Breast epithelium (tissue), 3 donors: ENCODE measurements around the gene QRFP.

Experiments used
- POLR2A ChIP-seq: fragments of 450-650 bp; IDR thresholded peaks from one replicate; pipeline ENCODE4 v1.6.1; 2016; ENCODE audit warnings: antibody characterized with exemption, mild to moderate bottlenecking, moderate library complexity
- POLR2AphosphoS5 ChIP-seq, 3 donors: sonication (generic); formaldehyde crosslinking; IDR thresholded peaks; one replicate each; pipeline ENCODE4 v1.6.1; 2017; ENCODE audit warnings: antibody characterized with exemption in 3 of 3
- TF ChIP-seq, protein P1 (sequence below), 3 donors: fragments of 450-650 bp; IDR thresholded peaks; one replicate each; pipeline ENCODE4 v1.5.1; 2016 to 2017; ENCODE audit warnings: antibody characterized with exemption in 3 of 3, mild to moderate bottlenecking in 3 of 3, moderate library complexity in 3 of 3

DNA sequence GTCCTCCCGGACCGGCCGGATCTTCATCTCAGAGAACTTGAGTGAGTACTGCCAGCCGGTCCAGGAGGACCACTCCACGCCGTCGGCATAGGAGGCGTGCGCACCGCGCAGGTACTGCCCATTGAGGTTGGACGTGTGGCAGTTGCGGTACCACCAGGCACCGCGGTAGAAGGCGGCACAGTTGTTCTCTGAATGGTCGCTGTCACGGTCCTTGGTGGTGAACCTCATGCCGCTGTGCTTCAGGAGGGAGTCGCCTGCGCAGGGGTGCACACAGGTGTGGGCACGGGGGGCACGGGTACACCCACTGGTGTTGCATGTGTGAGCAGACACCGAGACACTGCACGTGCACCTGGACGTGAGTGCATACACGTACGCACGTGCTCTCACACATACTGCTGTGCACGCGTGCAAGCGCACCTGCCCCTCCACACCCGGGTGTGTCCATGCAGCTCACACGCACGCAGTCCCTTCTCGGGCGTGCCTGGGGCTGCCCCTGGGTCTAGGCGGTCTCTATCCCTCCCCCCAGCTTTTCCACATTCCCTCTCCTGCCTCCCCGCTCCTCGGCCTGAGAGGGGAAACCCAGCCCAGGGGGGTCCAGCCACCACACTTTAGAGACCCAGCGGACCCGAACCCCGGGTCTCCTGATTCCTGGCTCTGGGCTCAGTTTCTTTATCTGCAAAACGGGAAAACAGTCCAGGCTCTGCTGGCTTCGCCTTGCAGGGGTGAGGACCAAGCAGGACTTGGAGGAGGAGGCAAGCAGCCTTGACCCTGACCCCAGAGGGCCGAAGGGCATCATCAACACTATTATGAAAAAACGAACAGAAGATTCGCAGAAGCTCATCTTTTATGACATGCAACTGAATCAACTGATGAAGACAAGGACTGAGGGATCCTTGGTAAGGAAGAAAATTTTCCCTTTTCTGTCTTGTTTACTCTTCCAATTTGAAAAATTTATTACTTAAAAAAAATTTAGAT is 7.7 kb upstream of the QRFP start:
- no peak for TF ChIP-seq POLR2A
- TF ChIP-seq POLR2AphosphoS5 (IDR thresholded peaks at IDR 0.05), result no peak
- TF ChIP-seq, protein P1, sequence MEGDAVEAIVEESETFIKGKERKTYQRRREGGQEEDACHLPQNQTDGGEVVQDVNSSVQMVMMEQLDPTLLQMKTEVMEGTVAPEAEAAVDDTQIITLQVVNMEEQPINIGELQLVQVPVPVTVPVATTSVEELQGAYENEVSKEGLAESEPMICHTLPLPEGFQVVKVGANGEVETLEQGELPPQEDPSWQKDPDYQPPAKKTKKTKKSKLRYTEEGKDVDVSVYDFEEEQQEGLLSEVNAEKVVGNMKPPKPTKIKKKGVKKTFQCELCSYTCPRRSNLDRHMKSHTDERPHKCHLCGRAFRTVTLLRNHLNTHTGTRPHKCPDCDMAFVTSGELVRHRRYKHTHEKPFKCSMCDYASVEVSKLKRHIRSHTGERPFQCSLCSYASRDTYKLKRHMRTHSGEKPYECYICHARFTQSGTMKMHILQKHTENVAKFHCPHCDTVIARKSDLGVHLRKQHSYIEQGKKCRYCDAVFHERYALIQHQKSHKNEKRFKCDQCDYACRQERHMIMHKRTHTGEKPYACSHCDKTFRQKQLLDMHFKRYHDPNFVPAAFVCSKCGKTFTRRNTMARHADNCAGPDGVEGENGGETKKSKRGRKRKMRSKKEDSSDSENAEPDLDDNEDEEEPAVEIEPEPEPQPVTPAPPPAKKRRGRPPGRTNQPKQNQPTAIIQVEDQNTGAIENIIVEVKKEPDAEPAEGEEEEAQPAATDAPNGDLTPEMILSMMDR (IDR thresholded peaks at IDR 0.05), result no peak
